Stimulated activated CD8-positive, alpha-beta memory T cell treated with anti-CD3 and anti-CD28 coated beads, Interleukin-4, amount 100 ng/mL, for 4 hours (primary cell): ENCODE results near the gene LILRB5.
"Not testable (repeated sequence)": the region's sequence is repeated elsewhere in the genome, so short reads cannot be mapped to it uniquely, and the experiment has no call there.

Experiments used
- DNase-seq, 2 donors: peaks; one replicate each; pipeline ENCODE4 v3.0.0-alpha.2; 2020; ENCODE audit warnings: low read depth in 2 of 2, low spot score in 1 of 2

Gene LILRB5

DNA sequence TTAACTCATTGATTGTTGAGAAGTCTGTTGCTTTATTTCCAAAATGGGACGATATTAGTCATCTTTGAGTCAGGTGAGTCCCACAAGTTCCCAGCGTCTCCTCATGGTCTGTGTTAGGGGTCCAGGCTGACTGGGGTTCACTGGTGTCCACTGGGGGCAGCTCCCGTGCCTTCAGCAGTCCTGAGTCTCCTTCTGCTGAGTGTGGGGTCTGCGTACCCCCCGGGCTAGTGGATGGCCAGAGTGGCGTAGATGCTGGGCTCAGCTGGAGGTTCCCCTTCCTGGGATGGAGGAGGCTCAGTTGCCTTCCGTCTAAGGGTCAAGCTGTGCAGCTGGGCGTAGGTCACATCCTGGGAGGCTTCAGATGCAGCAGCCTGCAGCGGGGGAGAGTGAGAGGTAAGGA, 40.2 kb downstream of the LILRB5 start:
- no peak for DNase-seq

GRCh38 chr19:54214734-54215133, 42.3 kb downstream of the LILRB5 start:
- DNase-seq: not testable (repeated sequence)

GRCh38 chr19:54214217-54214616, 42.9 kb downstream of the LILRB5 start:
- not testable (repeated sequence) for DNase-seq

DNA sequence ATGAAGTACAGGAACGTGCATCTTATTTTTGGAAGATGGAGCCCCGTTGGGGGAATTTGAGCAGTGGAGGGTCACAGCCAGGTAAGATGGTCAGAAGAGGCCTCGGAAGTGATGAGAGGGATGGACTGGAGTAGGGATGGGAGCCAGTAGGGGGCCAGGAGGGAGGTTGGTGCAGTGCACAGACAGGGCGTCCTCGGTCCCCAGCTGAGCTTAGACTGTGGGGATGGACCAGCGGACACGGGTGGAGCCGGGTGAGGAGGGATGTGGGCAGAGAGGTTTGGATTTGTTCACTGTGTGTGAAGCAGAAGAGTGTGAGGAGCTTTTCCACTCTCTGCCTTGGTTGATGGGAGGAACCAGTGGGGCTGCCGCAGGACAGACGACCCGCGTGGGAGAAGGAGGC, 45.8 kb downstream of the LILRB5 start:
- DNase-seq: no peak

- DNase-seq: no peak
Observed at GRCh38 chr19:54209811-54210494, 47.1 kb downstream of the LILRB5 start.

- DNase-seq: no peak
Observed at GRCh38 chr19:54209058-54209810, 47.8 kb downstream of the LILRB5 start.

GRCh38 chr19:54208784-54209057, 48.4 kb downstream of the LILRB5 start:
- no peak for DNase-seq

GRCh38 chr19:54207983-54208783, 48.9 kb downstream of the LILRB5 start:
- no peak for DNase-seq

GRCh38 chr19:54207676-54207982, 49.4 kb downstream of the LILRB5 start:
- DNase-seq: no peak

DNA sequence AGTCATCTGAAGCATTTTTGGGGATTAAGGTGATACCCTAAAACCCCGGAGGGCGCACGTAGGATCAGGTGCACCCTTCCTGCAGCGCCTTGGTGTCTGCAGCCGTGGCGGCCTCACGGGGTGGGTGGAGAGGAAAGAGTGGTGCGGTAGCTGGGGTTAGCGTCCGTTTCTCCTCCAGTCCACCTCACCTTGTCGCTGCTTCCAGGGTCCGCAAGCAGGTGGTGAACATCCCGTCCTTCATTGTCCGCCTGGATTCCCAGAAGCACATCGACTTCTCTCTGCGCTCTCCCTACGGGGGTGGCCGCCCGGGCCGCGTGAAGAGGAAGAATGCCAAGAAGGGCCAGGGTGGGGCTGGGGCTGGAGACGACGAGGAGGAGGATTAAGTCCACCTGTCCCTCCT, 49.9 kb downstream of the LILRB5 start:
- not testable (repeated sequence) for DNase-seq

DNA sequence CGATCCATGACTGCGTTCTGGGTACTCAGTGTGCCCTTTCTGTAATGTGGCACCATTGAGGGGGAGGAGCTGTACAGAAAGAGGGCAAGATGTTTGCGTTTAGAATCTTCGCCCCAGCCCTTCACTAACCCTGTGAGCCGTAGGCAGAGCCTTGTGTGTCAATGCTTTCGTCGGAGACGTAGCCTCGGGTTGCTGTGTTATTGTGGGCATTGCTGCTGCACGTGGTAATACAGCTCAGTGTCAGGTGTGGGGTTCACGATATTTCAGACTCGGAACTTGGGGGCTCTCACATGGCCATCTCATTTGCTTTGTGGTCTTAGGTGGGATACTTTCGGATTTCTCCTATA, 50.3 kb downstream of the LILRB5 start:
- DNase-seq: no peak

GRCh38 chr19:54206030-54206830, 50.8 kb downstream of the LILRB5 start:
- DNase-seq: no peak

DNA sequence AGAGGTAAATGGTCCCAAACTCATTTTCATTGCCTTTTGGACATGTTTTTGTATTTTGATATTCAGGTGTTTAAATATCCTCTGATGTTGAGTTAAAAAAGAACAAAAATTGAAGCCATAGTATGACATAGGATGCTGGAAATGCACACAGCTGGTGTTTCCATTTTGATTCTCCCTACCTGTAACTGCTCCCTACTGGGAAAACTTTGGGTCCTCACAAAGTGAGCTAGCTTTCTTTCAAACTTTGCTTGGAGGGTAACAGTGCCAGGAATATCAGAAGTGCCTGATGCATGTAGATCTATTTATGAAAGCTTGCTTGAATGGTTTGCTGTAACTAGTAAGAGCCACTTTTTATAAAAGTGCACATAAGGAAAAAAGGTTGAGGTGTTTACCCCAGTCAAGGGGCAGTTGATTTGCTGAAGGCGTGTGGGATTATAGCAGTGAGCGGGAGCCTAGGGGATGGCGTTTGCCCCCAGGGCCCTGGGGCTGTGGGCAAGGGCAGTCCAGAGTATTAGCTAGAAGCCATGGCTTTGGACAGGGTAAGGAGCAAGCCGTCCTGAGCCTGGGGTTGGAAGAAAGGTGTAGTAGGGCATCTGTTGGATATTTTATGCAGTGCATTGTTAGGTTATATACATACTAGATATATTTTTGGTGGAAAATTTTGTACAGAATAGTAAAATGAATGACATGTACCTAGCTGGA, 52.2 kb downstream of the LILRB5 start:
- DNase-seq: no peak

DNA sequence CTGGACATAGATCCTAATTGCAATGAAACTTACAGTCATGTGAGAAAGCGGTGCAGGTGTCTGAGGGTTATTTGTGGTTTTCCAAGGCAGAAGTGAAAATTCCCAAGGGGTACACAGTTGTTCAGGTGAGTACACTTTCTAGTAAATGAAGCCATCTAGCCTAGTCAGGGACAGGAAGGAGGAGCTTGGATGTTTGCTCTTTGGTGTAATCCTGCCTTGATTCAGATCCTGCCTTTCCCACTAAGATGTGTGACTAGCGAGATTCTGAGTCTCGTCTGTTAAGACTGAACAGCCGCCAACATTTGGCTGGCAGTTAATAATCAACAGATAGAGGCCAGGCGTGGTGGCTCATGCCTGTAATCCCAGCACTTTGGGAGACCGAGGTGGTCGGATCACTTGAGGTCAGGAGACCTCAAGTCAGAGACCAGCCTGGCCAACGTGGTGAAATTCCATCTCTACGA, 53.9 kb downstream of the LILRB5 start:
- no peak for DNase-seq

- DNase-seq: no peak
Observed at GRCh38 chr19:54201980-54202379, 55.1 kb downstream of the LILRB5 start.

GRCh38 chr19:54201172-54201701, 55.8 kb downstream of the LILRB5 start:
- DNase-seq: no peak
